Gastroesophageal sphincter (tissue), 4 donors: Measurements from ENCODE around the gene ZBTB7C. TPM values are rescaled to one million over a fixed set of nuclear protein-coding genes. Genes with fewer than 3 reads are reported as not detected.

Experiments used
- ATAC-seq: fragments of 150-250 bp; one replicate; pipeline ENCODE4 v1.9.1; 2016; ENCODE audit warnings: mild to moderate bottlenecking, moderate library complexity
- H3K27ac ChIP-seq, 4 donors: fragments of 200-600 bp; sonication (generic) in 3 of 4; 1 replicate in 3 of 4; 2 replicates in 1 of 4; pipeline ENCODE4 v1.5.1; 2016 to 2019
- H3K27me3 ChIP-seq: fragments of 200-600 bp; sonication (generic); one replicate; pipeline ENCODE4 v1.5.1; 2019
- H3K36me3 ChIP-seq, 2 donors: fragments of 200-600 bp; sonication (generic); one replicate each; pipeline ENCODE4 v1.5.1; 2019; ENCODE audit warnings: control low read depth in 1 of 2
- H3K4me1 ChIP-seq, 3 donors: fragments of 200-600 bp; sonication (generic); 1 replicate in 2 of 3; 2 replicates in 1 of 3; pipeline ENCODE4 v1.5.1; 2016 to 2019; ENCODE audit warnings: control low read depth in 2 of 3
- H3K4me3 ChIP-seq, 2 donors: fragments of 200-600 bp; sonication (generic); one replicate each; pipeline ENCODE4 v1.5.1; 2019; ENCODE audit warnings: mild to moderate bottlenecking in 1 of 2, moderate library complexity in 1 of 2
- H3K9me3 ChIP-seq, 3 donors: fragments of 200-600 bp; sonication (generic); one replicate each; pipeline ENCODE4 v1.5.1; 2017 to 2019; ENCODE audit warnings: control low read depth in 2 of 3
- CTCF ChIP-seq, 4 experiments: fragments of 200-600 bp in 2 of 4; fragments of 450-650 bp in 2 of 4; sonication (generic) in 1 of 4; IDR thresholded peaks; one replicate each; pipeline ENCODE4 v1.5.1; 2017 to 2019; ENCODE audit warnings: antibody characterized with exemption in 4 of 4, mild to moderate bottlenecking in 2 of 4, moderate library complexity in 2 of 4
- EP300 ChIP-seq: sonication (generic); formaldehyde crosslinking; IDR thresholded peaks from one replicate; pipeline ENCODE4 v1.6.1; 2017; ENCODE audit warnings: antibody characterized with exemption, mild to moderate bottlenecking
- POLR2A ChIP-seq, 2 donors: fragments of 450-650 bp; IDR thresholded peaks; one replicate each; pipeline ENCODE4 v1.6.1; 2017; ENCODE audit warnings: antibody characterized with exemption in 2 of 2, mild to moderate bottlenecking in 2 of 2, moderate library complexity in 1 of 2
- POLR2AphosphoS5 ChIP-seq: sonication (generic); formaldehyde crosslinking; IDR thresholded peaks from one replicate; pipeline ENCODE4 v1.6.1; 2017; ENCODE audit warnings: antibody characterized with exemption
- WGBS, 2 donors: methylation state at CpG; one replicate each; pipeline ENCODE4 v1.1.5; 2018; ENCODE audit warnings: low coverage in 1 of 2; 5-methylcytosine and 5-hydroxymethylcytosine counted together
- total RNA-seq, 4 donors: library from RNA; depleted of rRNA; stranded (reverse); fragments of >200 nt; gene quantifications; one replicate each; pipeline ENCODE4 v1.1.0, GENCODE V29; 2016

ZBTB7C gene
- total RNA-seq, 4 donors from 2014 or later, result 7.8 to 15.4 (median 11.8) TPM

- Histone ChIP-seq H3K27me3 (no peaks in the 10 kb centered on the region), H3K9me3 (no peaks in the 10 kb centered on the region), H3K4me3 (no peak overlapping the region), H3K4me1 (peaks cover 5 to 17% (median 13%) of the 10 kb centered on the region in 3 donors), H3K27ac (no peak overlapping the region), H3K36me3 (no peaks in the 10 kb centered on the region)
- ATAC-seq, result no peak
- 83 to 84% methylated on average over 3 to 8 of the region's 15 CpGs for WGBS, 2 donors
- TF ChIP-seq CTCF (IDR thresholded peaks at IDR 0.05), result no peak
- no peak for TF ChIP-seq POLR2AphosphoS5
- TF ChIP-seq EP300, result no peak
- TF ChIP-seq POLR2A (IDR thresholded peaks at IDR 0.05), result no peak
These were observed 260.0 kb downstream of the ZBTB7C start for GRCh38 chr18:48149020-48149685.

- ATAC-seq, result no peak
- no peak for TF ChIP-seq POLR2AphosphoS5
- no peak for TF ChIP-seq CTCF (IDR thresholded peaks at IDR 0.05)
- no peak for TF ChIP-seq POLR2A (IDR thresholded peaks at IDR 0.05)
- no peak for TF ChIP-seq EP300
- Histone ChIP-seq H3K27ac (no peak overlapping the region), H3K36me3 (no peaks in the 10 kb centered on the region), H3K27me3 (no peaks in the 10 kb centered on the region), H3K4me3 (no peak overlapping the region), H3K9me3 (no peaks in the 10 kb centered on the region), H3K4me1 (peaks cover 0 to 15% (median 8%) of the 10 kb centered on the region in 3 donors)
- 89 to 100% methylated on average over 1 of the region's 1 CpG for WGBS, 2 donors
These were observed 266.2 kb downstream of the ZBTB7C start for GRCh38 chr18:48142994-48143393.

- H3K4me1 ChIP-seq, result peaks cover 0 to 20% (median 8%) of the 10 kb centered on the region in 3 donors
- WGBS, 2 donors, result no CpG with 5 or more reads among the region's 3 CpGs
- no peaks in the 10 kb centered on the region for H3K27me3 ChIP-seq
- no peaks in the 10 kb centered on the region for H3K9me3 ChIP-seq
- ATAC-seq, result no peak
- no peak for TF ChIP-seq POLR2AphosphoS5
- TF ChIP-seq CTCF (IDR thresholded peaks at IDR 0.05), result no peak
- no peak for TF ChIP-seq EP300
- TF ChIP-seq POLR2A (IDR thresholded peaks at IDR 0.05), result no peak
- H3K27ac ChIP-seq, result no peak overlapping the region
- H3K4me3 ChIP-seq, result no peak overlapping the region
- no peaks in the 10 kb centered on the region for H3K36me3 ChIP-seq
These were observed 266.8 kb downstream of the ZBTB7C start for GRCh38 chr18:48142353-48142752.

GRCh38 chr18:48140731-48141130 lies 268.5 kb downstream of the ZBTB7C start:
- Histone ChIP-seq H3K4me3 (no peak overlapping the region), H3K9me3 (no peaks in the 10 kb centered on the region), H3K36me3 (no peaks in the 10 kb centered on the region), H3K27ac (no peak overlapping the region), H3K27me3 (peaks cover 14% of the 10 kb centered on the region), H3K4me1 (peaks cover 0 to 36% (median 13%) of the 10 kb centered on the region in 3 donors)
- WGBS, 2 donors, result 96 to 100% methylated on average over 4 to 10 of the region's 10 CpGs
- no peak for ATAC-seq
- no peak for TF ChIP-seq POLR2AphosphoS5
- no peak for TF ChIP-seq EP300
- no peak for TF ChIP-seq CTCF (IDR thresholded peaks at IDR 0.05)
- no peak for TF ChIP-seq POLR2A (IDR thresholded peaks at IDR 0.05)
